Upper lobe of right lung (tissue), 1 donor: Measurements from ENCODE around the gene GPAT2. TPM values are rescaled to one million over a fixed set of nuclear protein-coding genes. Genes with fewer than 3 reads are reported as not detected.
A peak's percentile ranks its signal among the peaks of the same experiment; 100 is the strongest.
"Not testable (repeated sequence)": the region's sequence is repeated elsewhere in the genome, so short reads cannot be mapped to it uniquely, and the experiment has no call there.

Source experiments
- ATAC-seq: fragments of 200-7000 bp; cut with Tn5 transposase; one replicate; pipeline ENCODE4 v1.9.1; 2020; ENCODE audit warnings: mild to moderate bottlenecking, moderate library complexity
- DNase-seq: peaks from one replicate; pipeline ENCODE4 v3.0.0-alpha.2; 2020
- H3K27ac ChIP-seq: fragments of 200-600 bp; one replicate; pipeline ENCODE4 v1.8.0; 2022
- H3K27me3 ChIP-seq: fragments of 200-600 bp; one replicate; pipeline ENCODE4 v1.8.0; 2022; ENCODE audit warnings: mild to moderate bottlenecking
- H3K36me3 ChIP-seq: fragments of 200-600 bp; one replicate; pipeline ENCODE4 v1.8.0; 2022
- H3K4me1 ChIP-seq: fragments of 200-600 bp; one replicate; pipeline ENCODE4 v1.8.0; 2022
- H3K4me3 ChIP-seq: fragments of 200-600 bp; one replicate; pipeline ENCODE4 v1.8.0; 2022; ENCODE audit warnings: mild to moderate bottlenecking
- H3K9me3 ChIP-seq: fragments of 200-600 bp; one replicate; pipeline ENCODE4 v1.8.0; 2022
- intact Hi-C: fragments of 100-400 bp; cut with DNase I; formaldehyde crosslinking; loops from one replicate; pipeline ENCODE4 v1.11.0; 2022
- total RNA-seq: library from RNA; stranded (reverse); fragmentation: NEBNext Ultra II Directional; extraction: Animal tissue kit (Norgen Biotek cat#: 25700); gene quantifications from one replicate; pipeline ENCODE4 v1.2.1, GENCODE V29; 2021
- TF ChIP-seq, protein P1 (sequence below): fragments of 200-600 bp; IDR thresholded peaks from one replicate; pipeline ENCODE4 v1.8.0; 2022; ENCODE audit warnings: antibody characterized with exemption
- donor health status: DM: no; HTN: yes; CAD: no; lungs with severe emphysema.

The GPAT2 gene
- total RNA-seq, 1 donor from 2014 or later, result 3.2 TPM

DNA sequence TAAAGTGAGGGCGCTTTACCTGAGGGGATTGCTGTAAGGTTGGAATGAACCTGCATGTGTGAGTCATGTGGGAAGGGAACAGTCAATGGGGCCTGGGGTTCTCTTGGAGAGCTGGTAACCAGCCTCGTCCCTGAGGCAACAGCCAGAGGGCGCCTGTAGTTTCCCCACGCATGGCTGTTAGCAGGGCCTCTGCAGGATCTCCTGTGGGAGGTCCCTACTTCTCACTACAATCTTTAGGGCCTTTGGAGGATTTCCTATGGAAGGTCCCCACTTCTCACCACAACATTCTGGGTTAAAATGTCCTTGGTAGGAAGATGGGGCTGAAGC, 23.6 kb downstream of the GPAT2 start:
- H3K4me3 ChIP-seq, H3K9me3 ChIP-seq, intact Hi-C loops, H3K27me3 ChIP-seq, DNase-seq, H3K27ac ChIP-seq, H3K4me1 ChIP-seq, H3K36me3 ChIP-seq: not testable (repeated sequence)
- TF ChIP-seq, protein P1, sequence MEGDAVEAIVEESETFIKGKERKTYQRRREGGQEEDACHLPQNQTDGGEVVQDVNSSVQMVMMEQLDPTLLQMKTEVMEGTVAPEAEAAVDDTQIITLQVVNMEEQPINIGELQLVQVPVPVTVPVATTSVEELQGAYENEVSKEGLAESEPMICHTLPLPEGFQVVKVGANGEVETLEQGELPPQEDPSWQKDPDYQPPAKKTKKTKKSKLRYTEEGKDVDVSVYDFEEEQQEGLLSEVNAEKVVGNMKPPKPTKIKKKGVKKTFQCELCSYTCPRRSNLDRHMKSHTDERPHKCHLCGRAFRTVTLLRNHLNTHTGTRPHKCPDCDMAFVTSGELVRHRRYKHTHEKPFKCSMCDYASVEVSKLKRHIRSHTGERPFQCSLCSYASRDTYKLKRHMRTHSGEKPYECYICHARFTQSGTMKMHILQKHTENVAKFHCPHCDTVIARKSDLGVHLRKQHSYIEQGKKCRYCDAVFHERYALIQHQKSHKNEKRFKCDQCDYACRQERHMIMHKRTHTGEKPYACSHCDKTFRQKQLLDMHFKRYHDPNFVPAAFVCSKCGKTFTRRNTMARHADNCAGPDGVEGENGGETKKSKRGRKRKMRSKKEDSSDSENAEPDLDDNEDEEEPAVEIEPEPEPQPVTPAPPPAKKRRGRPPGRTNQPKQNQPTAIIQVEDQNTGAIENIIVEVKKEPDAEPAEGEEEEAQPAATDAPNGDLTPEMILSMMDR, result peak; percentile 23
- ATAC-seq, result peak; percentile 61

DNA sequence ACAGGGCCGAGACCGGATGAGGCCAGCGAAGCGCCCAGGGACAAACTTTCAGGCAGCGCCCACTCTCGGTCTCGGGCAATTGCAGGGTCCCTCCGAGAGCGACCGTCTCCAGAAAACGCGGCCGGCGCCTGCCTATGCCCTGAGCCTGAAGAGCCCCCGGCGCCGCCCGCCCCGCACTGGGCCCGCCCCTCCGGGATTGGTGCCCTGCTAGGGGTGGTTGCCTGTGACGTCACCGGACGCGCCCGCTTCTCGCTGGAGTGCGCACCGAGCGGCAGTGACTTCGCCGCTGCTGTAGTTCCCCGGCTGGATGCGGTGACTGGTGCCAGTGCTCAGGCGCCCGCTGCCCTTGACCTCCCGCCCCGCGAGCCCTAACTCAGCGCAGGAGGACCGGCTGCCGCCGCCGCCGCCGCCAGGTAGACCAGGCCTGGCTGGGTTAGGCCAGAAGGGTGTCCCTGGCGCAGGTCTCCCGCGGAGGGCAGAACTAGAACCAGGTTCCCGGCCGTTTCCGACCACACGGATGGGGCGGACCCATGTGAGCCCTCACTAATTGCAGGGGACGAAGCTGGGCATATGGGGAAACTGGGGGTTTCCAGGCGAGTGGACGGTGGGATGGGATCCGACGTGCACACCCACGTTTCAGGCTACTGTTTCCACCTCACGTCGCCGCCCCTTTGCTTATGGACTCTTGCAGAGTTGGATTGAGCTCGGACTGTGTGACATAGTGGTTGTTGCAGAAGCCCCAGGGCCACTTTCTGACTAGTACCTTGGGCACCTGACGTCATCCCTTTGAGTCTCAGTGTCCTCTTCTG, 24.2 kb downstream of the GPAT2 start:
- H3K27me3 ChIP-seq, H3K4me1 ChIP-seq, intact Hi-C loops, H3K36me3 ChIP-seq, H3K9me3 ChIP-seq: not testable (repeated sequence)
- Histone ChIP-seq H3K4me3 (peak overlapping the region; percentile 60), H3K27ac (peak overlapping the region; percentile 82)
- DNase-seq (peak; percentile 99), ATAC-seq (peak; percentile 98)

DNA sequence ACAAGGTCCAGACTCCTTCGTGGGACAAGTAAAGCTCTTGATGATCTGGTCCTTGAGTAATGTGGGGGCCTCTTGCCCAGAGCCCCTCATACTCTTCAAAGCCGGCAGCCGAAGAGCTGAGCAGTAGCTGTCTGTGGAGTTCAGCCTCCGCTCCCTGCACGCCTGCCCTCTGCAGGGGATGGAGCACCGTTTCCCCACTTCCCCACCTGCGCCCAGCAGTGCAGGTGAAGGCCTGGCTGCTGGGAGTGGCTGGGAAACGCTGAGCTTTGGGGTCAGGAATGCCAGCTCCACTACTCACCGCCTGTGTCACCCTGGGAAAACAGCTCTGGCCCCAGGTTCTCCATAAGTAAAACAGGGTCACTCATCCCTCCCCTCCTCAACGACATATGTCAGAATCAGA, 24.9 kb downstream of the GPAT2 start:
- intact Hi-C loops, H3K4me1 ChIP-seq, H3K27me3 ChIP-seq, H3K36me3 ChIP-seq, H3K9me3 ChIP-seq: not testable (repeated sequence)
- peak overlapping the region; percentile 82 for H3K27ac ChIP-seq
- peak overlapping the region; percentile 60 for H3K4me3 ChIP-seq
- peak; percentile 66 for ATAC-seq
- peak; percentile 75 for DNase-seq

DNA sequence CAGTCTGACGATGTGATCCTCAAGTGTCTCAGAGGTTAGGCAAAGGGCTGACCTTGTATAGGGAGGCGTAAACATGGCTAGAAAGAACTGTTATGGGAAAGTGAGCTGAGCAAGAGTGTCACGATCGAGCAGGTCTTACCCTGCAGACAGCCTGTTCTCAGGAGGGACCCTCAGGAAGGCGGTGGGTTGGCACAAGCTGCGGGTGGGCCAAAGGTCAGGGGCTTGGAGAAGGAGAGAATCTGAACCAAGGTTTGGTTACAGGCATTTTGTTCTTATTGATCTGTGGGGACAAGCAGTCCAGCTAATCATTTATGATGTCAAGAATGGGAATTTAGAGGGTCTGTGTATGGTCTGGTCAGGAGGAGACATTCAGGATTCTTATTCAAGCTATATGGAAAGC, 26.7 kb downstream of the GPAT2 start:
- not testable (repeated sequence) for H3K9me3 ChIP-seq

DNA sequence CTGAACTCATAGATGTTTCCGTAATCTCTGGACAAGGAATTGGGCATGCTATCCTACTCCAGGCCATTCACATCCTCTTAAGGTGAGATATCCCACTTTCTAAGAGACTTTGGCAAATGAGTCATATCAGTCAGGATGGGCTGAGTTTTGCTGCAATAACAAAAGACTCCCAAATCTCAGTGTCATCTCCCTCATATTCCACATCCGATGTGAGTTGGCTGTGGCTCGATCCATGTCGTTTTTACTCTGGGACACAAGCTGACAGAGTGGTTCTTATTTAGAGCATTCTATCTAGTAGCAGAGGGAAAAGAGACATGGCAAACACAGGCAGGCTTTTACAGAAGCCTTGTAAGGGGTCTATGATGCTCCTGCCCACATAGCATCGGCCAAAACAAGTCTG, 28.5 kb downstream of the GPAT2 start:
- H3K9me3 ChIP-seq, ATAC-seq, H3K4me3 ChIP-seq, H3K27ac ChIP-seq, intact Hi-C loops, DNase-seq, H3K36me3 ChIP-seq, H3K4me1 ChIP-seq: not testable (repeated sequence)
- H3K27me3 ChIP-seq, result peaks cover 15% of the 10 kb centered on the region

More for the DNA sequence above, 26.7 kb downstream of the GPAT2 start:
- DNase-seq, H3K4me3 ChIP-seq, intact Hi-C loops, H3K36me3 ChIP-seq, H3K27ac ChIP-seq, ATAC-seq, H3K4me1 ChIP-seq: not testable (repeated sequence)
- H3K27me3 ChIP-seq, result peaks cover 15% of the 10 kb centered on the region

DNA sequence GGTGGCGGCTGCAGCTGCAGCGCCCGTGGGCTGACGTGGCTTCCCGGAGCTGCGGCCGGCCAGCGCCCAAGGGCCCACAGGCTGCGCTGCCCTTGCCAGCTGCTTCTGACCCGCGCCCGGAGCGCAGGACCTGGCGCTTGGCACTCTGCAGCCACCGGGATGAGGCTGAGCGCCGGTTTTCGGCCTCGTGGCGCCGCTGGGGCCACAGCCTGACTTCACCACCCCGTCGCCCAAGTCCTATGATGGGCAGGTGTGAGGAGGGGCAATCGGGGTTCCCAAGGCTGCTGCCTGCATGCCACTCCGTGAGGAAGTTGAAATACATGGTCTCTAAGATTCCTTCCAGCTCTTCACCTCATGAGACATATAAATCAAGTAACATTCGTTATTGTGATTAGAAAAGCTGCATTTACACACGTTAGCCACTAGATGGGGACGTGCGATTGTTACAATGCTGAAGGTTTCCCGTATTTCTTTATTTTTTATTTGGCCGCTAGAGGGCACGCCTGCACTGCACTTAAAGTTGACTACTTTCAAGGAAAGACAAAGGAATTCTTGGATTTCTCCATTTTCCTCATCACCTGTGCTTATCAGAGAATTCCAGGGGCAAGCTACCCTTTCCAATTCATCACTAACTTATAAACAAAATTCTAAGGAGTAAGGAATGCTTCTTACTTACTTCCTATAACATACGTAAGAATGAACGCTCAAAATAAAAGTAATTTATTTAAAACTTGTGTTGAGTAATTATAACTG, 42.0 kb downstream of the GPAT2 start:
- peak overlapping the region; percentile 86 for H3K27ac ChIP-seq
- H3K4me1 ChIP-seq, intact Hi-C loops, H3K36me3 ChIP-seq, H3K27me3 ChIP-seq, H3K9me3 ChIP-seq: not testable (repeated sequence)
- peak overlapping the region; percentile 70 for H3K4me3 ChIP-seq
- TF ChIP-seq, protein P1, result peak; percentile 82
- ATAC-seq (peak; percentile 95), DNase-seq (peak; percentile 71)

DNA sequence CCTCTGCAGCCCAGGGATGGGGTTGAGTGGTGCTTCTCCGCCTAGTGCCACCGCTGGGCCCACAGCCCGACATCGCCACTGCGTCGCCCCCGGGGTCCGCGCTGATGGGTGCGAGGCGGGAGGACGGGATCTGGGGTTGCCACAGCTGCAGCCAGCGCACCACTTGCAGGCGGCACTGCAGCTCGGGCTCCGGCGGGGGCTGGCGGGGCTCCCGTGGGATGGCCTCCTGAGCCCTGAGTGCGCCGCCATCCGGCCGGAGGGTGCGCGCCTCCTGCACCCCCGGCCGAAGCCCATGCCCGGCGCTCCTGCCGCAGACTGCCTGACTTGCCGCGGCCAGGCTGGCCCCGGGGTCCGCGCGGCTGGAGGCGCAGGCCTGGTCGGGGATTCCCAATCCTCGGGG, 42.6 kb downstream of the GPAT2 start:
- Histone ChIP-seq H3K4me3 (peak overlapping the region; percentile 70), H3K27ac (peak overlapping the region; percentile 86)
- peak; percentile 79 for ATAC-seq
- DNase-seq, intact Hi-C loops, H3K4me1 ChIP-seq, H3K9me3 ChIP-seq, H3K27me3 ChIP-seq, H3K36me3 ChIP-seq: not testable (repeated sequence)

DNA sequence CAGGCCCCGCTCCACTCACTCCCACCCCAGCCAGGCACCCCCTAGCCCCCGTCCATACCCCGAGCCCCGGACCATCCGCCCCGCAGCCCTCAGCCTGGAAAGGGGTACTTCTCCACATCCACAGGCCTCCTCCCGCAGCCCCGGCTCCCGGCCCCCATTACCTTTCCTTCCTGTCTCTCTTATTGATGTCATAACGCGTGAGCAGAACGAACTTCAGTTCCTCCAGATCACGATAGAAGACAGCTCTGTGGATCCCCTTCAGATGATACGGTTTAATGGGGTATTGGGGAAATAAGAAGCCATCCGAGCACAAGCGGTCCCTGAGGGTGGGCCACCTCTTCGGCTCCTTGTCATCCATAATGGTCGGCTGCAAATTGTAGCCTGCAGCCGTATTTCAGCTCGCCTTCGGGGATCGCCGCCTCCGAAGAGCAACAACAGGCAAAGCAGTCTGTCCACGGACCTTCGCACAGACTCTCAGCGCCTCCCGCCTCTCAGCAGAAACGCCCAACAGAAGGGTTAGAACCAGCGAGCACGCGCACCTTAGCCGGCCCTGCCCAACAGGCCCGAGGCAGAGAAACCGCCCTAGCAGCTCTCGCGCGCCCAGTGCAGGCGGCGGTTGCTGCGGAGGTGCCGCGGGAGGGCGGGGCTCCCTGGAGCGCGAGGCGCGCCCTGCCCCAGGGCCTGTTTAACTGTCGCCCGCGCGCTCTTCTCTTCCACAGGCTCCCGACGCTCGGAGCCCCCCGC, 43.2 kb downstream of the GPAT2 start, which contains the start of gene ANKRD36C:
ANKRD36C (minus strand) TSS at position 474 of the 744 bp plus-strand sequence; CDS start at position 358, 116 bp downstream.
- H3K9me3 ChIP-seq, H3K4me1 ChIP-seq, H3K36me3 ChIP-seq, H3K27me3 ChIP-seq, intact Hi-C loops: not testable (repeated sequence)
- H3K27ac ChIP-seq, result peak within 1 kb of the TSS; percentile 86
- peak within 1 kb of the TSS; percentile 70 for H3K4me3 ChIP-seq
- ATAC-seq (peak; percentile 96), DNase-seq (peak; percentile 73)

DNA sequence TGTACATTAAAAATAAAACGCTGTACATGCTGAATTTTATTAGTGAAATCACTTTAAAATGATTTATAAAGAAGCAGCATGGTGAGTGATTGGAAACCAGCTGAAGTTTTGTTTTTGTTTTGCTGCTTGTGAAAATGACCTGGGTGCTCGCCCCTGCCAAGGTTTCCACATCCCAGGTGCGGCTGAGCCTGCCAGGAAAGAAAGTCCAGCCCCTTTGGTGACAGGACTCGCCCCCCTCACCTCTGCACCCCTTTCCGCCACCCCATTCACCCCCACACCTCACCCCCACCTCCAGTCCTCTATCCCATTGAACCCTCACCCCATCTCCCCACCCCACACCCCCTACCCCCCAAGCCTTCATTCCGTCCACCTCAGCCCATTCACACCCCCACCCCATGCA, 43.8 kb downstream of the GPAT2 start:
- H3K27ac ChIP-seq, intact Hi-C loops, H3K9me3 ChIP-seq, DNase-seq, H3K4me1 ChIP-seq, H3K27me3 ChIP-seq, ATAC-seq, H3K36me3 ChIP-seq: not testable (repeated sequence)
- peak overlapping the region; percentile 31 for H3K4me3 ChIP-seq
